H1 (cell line): Measurements from ENCODE around the gene SDSL.

Experiments
- BACH1 ChIP-seq: IDR thresholded peaks from 2 replicates; pipeline ENCODE4 v1.6.1; 2012; ENCODE audit warnings: low read length, improper control_type of control experiment
- EGR1 ChIP-seq: IDR thresholded peaks from 2 replicates; pipeline ENCODE4 v1.6.1; 2011; ENCODE audit warnings: low read depth, low read length, borderline replicate concordance
- EZH2 ChIP-seq: fragments of 200-600 bp; sonication (generic); IDR thresholded peaks from 2 replicates; pipeline ENCODE4 v1.7.1; 2012; ENCODE audit warnings: low read depth, mild to moderate bottlenecking, moderate library complexity, low read length, inconsistent platforms; ENCODE audit not compliant: severe bottlenecking
- FOSL1 ChIP-seq: IDR thresholded peaks from 2 replicates; pipeline ENCODE4 v1.6.1; 2011; ENCODE audit warnings: mild to moderate bottlenecking, low read depth, low read length, moderate library complexity; ENCODE audit not compliant: insufficient read depth
- JUN ChIP-seq: IDR thresholded peaks from 2 replicates; pipeline ENCODE4 v1.6.1; 2011; ENCODE audit warnings: low read depth, mild to moderate bottlenecking, improper control_type of control experiment, low read length
- POLR2A ChIP-seq, 2 experiments: IDR thresholded peaks; 1 replicate in 1 of 2; 2 replicates in 1 of 2; pipeline ENCODE4 v1.6.1; 2011; ENCODE audit warnings: low read depth in 2 of 2, low read length in 2 of 2, mild to moderate bottlenecking in 2 of 2; ENCODE audit errors: control extremely low read depth in 1 of 2
- POLR2AphosphoS5 ChIP-seq: IDR thresholded peaks from 2 replicates; pipeline ENCODE4 v1.6.1; 2011; ENCODE audit warnings: low read depth, low read length
- RAD21 ChIP-seq, 2 experiments: IDR thresholded peaks in 1 of 2; conservative IDR thresholded peaks in 1 of 2; 2 replicates each; pipeline ENCODE4 v1.6.1; 2011; ENCODE audit warnings: low read depth in 2 of 2, low read length in 2 of 2, improper control_type of control experiment in 1 of 2, inconsistent platforms in 1 of 2, mild to moderate bottlenecking in 1 of 2, moderate library complexity in 1 of 2
- RBBP5 ChIP-seq: IDR thresholded peaks from 2 replicates; pipeline ENCODE4 v1.7.1; 2012; ENCODE audit warnings: low read depth, mild to moderate bottlenecking, inconsistent platforms, low read length, moderate library complexity, borderline replicate concordance
- SIN3A ChIP-seq, 2 experiments: IDR thresholded peaks in 1 of 2; conservative IDR thresholded peaks in 1 of 2; 2 replicates each; pipeline ENCODE4 v1.6.1; 2011 to 2012; ENCODE audit warnings: low read length in 2 of 2, improper control_type of control experiment in 1 of 2, low read depth in 1 of 2, mild to moderate bottlenecking in 1 of 2
- TAF1 ChIP-seq: IDR thresholded peaks from 2 replicates; pipeline ENCODE4 v1.6.1; 2011; ENCODE audit warnings: mild to moderate bottlenecking, low read depth, low read length
- ZNF274 ChIP-seq: IDR thresholded peaks from 2 replicates; pipeline ENCODE4 v1.7.0; 2012; ENCODE audit warnings: low read length, borderline replicate concordance; ENCODE audit errors: extremely low read depth
- TF ChIP-seq, protein P1 (sequence below), 3 experiments: IDR thresholded peaks; 1 replicate in 2 of 3; 2 replicates in 1 of 3; pipeline versions ENCODE4 v1.5.1 to v1.6.1; 2011; ENCODE audit warnings: low read length in 3 of 3, mild to moderate bottlenecking in 3 of 3, inconsistent platforms in 2 of 3, low read depth in 1 of 3, moderate library complexity in 1 of 3; ENCODE audit not compliant: insufficient read depth in 1 of 3; ENCODE audit errors: control extremely low read depth in 1 of 3
- TF ChIP-seq, protein P2 (sequence below): IDR thresholded peaks from 2 replicates; pipeline ENCODE4 v1.6.1; 2011; ENCODE audit warnings: low read depth, mild to moderate bottlenecking, low read length; ENCODE audit not compliant: insufficient read depth

DNA sequence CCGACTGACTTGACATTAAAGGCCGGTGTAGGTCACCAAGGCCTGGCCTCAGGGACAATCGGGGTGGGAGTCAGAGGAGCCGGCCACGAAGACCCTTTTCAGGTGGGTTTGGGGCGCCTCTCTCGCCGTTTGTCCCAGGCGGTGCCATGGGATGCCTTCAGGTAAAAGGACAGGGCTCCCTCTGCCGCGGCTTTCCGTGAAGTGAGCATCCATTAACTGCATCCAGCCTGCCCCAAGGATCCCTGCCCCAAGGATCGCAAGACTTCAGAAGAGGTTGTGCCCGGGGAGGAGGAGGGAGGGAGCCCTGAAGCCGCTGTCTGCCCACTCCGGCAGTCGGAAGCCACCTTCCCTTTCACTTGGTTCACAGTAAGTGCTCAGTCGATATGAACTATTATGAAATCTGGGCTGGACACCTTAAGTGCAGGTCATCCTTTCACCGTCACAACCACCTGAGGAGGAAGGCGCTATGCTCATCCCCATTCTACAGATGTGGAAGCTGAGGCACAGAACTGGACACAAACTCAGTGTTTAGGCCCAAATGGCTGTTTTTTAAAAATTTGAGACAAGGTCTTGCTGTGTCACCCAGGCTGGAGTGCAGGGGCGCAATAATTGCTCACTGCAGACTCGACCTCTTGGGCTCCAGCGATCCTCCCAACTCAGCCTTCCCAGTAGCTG lies 19.5 kb upstream of the SDSL start:
- TF ChIP-seq, protein P1, sequence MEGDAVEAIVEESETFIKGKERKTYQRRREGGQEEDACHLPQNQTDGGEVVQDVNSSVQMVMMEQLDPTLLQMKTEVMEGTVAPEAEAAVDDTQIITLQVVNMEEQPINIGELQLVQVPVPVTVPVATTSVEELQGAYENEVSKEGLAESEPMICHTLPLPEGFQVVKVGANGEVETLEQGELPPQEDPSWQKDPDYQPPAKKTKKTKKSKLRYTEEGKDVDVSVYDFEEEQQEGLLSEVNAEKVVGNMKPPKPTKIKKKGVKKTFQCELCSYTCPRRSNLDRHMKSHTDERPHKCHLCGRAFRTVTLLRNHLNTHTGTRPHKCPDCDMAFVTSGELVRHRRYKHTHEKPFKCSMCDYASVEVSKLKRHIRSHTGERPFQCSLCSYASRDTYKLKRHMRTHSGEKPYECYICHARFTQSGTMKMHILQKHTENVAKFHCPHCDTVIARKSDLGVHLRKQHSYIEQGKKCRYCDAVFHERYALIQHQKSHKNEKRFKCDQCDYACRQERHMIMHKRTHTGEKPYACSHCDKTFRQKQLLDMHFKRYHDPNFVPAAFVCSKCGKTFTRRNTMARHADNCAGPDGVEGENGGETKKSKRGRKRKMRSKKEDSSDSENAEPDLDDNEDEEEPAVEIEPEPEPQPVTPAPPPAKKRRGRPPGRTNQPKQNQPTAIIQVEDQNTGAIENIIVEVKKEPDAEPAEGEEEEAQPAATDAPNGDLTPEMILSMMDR (IDR thresholded peaks at IDR 0.05; ENCODE audit: control extremely low read depth in 1 of 3, insufficient read depth in 1 of 3, low read depth in 1 of 3, low read length in 3 of 3), result no peak
- TF ChIP-seq EGR1, result no peak
- TF ChIP-seq POLR2AphosphoS5, result no peak
- TF ChIP-seq POLR2A (IDR thresholded peaks at IDR 0.05; ENCODE audit: control extremely low read depth in 1 of 2, low read depth in 2 of 2, low read length in 2 of 2), result no peak
- no peak for TF ChIP-seq TAF1
- no peak for TF ChIP-seq FOSL1
- TF ChIP-seq EZH2, result no peak
- no peak for TF ChIP-seq JUN
- TF ChIP-seq BACH1, result no peak
- TF ChIP-seq RBBP5, result no peak
- TF ChIP-seq, protein P2, sequence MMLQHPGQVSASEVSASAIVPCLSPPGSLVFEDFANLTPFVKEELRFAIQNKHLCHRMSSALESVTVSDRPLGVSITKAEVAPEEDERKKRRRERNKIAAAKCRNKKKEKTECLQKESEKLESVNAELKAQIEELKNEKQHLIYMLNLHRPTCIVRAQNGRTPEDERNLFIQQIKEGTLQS, result no peak
- TF ChIP-seq SIN3A (conservative IDR thresholded peaks at IDR 0.05 in 1 of 2, IDR thresholded peaks at IDR 0.05 in 1 of 2; ENCODE audit: low read depth in 1 of 2, low read length in 2 of 2), result no peak
- no peak for TF ChIP-seq RAD21 (IDR thresholded peaks at IDR 0.05 in 1 of 2, conservative IDR thresholded peaks at IDR 0.05 in 1 of 2; ENCODE audit: low read depth in 2 of 2, low read length in 2 of 2)
- no peak for TF ChIP-seq ZNF274
